GM21515 (cell line): ENCODE results near the gene TMEM178B.
"Not testable (repeated sequence)": the region's sequence is repeated elsewhere in the genome, so short reads cannot be mapped to it uniquely, and the experiment has no call there.

Source experiments
- ATAC-seq: cut with Tn5 transposase; IDR thresholded peaks from one replicate; pipeline ENCODE4 v1.9.1; 2021; ENCODE audit not compliant: unreplicated experiment

The TMEM178B gene

GRCh38 chr7:141142058-141142457 is 68.2 kb downstream of the TMEM178B start:
- ATAC-seq = no peak

- ATAC-seq = no peak
These were observed 71.2 kb downstream of the TMEM178B start for GRCh38 chr7:141144921-141145629.

DNA sequence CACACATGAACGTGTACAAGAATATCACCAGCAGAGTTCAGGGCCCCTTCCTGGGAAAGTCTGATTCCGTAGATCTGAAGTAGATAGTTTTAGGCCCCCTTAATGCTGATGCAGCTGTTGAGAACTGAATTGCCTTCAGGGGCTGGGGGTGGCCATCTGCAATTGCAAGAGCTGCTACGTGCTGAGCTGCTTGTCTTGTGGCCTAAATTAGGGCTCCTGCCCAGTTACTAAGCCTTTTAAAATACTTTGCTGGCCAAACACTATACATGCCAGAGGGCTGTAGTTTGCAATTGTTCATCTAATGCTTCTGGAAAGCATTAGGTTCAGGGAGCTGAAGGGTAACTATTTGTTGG is 71.7 kb downstream of the TMEM178B start:
- no peak for ATAC-seq

GRCh38 chr7:141147482-141147881 is 73.6 kb downstream of the TMEM178B start:
- ATAC-seq = no peak

DNA sequence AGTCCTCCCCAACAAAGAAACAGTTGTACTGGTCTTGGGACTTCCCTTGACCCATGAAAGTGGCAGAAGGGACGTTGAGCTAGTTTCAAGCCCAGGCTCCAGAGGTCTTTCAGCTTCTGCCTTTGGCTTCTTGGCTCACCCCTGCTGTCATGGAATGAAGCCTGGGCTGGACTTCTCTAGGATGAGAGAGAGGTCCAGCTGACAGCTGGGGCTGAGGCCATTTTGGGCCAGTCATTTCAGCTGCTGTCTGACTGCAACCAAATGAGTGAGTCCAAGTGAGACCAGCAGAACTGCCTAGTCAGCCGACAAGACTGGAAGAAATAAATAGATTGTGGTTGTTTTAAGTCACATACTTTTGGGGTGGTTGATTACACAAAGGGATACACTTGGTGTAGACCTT is 76.6 kb downstream of the TMEM178B start:
- no peak for ATAC-seq

DNA sequence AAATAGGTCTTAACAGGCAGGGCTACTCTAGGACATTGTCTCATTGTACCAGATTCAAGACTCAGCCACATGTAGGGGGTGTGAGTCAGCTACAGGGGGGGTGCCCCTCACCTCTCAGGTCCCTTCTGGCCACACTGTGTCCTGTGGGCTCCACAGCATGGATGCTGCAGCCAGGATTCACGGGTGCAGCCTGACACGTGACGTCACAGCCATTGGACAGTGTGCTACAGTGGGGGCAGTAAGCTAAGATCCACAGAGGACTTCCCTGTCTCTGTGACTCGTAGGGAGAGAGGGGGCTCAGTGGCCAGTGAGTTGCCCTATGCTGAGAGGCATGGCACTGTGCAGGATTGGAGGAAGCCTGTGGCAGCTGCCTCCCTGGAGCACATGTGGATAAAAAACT is 77.9 kb downstream of the TMEM178B start:
- no peak for ATAC-seq

DNA sequence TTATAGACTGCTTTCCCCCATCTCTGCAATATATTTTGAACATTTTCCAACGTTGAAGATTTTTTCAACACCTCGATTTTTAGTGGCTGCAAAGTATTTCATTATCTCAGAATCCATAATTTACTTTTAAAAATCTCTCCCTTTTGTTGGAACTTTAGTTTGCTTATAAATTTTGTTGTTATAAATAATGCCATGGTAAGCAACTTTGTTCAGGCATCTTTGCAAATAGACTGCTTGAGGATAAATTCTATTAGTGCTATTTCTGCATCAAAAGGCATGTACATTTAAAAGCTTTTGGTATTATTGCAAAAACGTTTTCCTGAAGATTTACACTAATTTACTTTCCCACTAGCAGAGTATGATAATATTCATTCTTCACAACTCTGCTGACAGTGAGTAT is 79.4 kb downstream of the TMEM178B start:
- no peak for ATAC-seq

- ATAC-seq = no peak
These were observed 80.4 kb downstream of the TMEM178B start for GRCh38 chr7:141154131-141154732.

DNA sequence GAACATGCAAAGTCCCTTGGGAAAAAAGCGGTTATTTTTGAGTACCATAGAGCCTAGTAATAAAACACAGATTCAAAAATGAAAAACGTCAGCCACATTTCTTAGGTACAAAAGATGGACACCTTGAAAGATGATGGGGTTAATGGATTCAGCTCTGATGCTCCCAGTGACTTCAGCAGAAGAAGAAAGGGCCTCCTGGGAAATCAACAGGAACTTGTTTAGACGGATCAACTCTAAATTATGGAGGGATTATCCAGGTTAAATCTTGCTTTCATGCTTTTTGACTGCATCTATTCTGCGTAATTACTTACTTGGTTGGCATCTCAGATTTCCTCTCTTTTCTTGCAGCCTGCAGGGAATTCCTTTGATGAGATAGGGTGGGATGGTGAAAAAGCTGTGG is 82.5 kb downstream of the TMEM178B start:
- ATAC-seq = no peak

- no peak for ATAC-seq
These were observed 83.4 kb downstream of the TMEM178B start for GRCh38 chr7:141157138-141157765.

DNA sequence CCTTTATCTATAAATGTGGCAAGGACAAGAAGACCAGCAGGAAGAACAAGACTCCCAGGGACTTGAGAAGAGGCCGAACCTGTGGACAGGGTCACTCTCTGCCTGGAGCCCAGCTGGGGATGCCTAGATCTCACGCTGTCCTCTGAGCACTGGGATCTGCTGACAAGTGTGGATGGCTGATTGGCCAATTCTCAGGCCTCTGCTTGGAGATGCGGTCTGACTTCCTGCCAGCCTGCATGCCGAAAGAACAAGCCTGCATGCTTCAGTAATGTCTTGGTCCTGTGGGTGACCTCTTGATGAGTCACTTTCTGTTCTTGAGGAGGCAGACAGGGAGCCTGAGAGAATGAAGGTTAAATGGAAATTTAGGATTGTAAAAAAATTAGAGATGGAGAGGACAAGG is 84.7 kb downstream of the TMEM178B start:
- ATAC-seq = no peak

GRCh38 chr7:141160246-141160860 is 86.5 kb downstream of the TMEM178B start:
- ATAC-seq = no peak

DNA sequence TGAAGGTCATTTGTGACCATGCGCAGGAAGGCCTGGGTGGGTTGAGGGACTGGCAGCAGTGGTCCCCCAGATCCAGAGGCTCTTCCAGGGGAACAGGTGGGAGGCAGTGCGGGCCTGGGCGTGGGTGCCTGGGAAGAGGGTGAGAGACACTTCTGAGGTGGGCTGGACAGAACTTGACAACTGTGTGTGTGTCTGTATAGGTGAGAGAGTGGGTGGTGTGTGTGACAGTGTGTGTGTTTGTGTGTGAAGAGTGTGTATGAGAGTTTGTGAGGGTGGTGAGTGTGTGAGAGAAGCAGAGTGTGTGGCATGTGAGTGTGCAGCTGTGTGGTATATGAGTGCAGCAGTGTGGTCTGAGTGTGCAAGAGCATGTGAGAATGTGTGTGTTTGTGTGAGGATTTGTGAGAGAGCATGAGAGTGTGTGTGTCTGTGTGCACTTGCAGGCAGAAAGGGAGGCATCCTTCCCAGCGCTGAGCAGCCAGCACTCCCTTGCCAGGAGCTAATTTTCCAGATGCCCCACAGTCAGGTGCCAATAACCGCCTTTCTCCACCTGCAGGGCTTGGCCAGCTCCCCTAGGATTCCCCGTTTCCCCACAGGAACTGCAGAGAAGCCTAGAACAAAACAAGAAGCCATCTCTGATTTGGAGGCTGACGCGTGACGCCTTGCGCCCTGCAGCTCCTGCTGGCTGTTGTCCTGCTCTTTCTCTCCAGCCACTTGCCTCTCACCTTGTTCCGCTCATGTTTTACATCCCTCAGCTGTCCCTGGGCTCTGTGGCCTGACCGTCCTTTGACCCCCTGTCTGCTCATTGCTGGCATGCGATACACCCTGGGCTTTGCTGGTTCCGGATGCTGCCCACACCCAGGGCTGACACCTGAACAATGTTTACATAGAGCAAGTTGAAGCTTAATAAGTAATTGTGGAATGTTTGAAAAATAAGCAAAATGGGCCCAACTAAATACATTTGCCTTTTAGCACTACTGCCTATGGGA is 88.0 kb downstream of the TMEM178B start:
- ATAC-seq = no peak

DNA sequence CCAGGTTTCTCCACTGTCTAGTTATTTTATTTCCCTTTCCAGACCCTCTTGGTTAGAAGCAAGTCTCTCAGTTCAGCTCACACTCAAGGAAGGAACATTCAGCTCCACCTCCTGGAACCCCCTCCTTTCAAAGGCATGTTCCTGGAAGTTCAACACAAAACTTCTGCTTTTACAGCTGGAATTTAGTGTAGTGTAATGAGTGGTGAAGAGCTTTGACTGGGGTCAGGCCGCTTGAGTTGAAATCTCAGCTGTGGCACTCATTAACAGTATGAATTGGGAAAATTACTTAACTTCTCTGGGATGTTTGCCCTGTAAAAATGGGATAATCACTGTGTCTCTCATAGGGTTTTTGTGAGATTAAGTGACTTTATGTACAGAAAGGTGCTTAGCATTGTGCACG is 91.7 kb downstream of the TMEM178B start:
- no peak for ATAC-seq

DNA sequence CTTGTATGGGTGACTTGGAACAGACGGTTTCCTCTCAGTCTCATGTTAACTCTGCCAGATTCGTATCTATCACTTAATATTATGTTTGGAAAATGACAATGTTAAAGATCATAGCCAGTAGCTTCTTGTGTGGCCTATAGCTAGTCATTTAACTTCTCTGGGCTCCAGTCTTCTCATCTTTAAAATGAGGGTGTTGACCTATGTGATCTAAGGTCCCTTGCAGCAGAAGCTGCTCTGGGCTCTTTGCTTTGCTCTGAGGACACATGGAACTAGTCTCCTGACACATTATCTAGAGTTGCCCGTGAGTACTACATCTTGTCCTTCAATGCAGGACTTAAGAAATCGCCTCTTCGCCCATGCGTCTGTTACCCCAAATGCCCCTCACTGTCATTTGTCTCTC is 93.1 kb downstream of the TMEM178B start:
- no peak for ATAC-seq

GRCh38 chr7:141167381-141167964 is 93.6 kb downstream of the TMEM178B start:
- ATAC-seq = no peak

GRCh38 chr7:141169157-141169556 is 95.3 kb downstream of the TMEM178B start:
- ATAC-seq = not testable (repeated sequence)

DNA sequence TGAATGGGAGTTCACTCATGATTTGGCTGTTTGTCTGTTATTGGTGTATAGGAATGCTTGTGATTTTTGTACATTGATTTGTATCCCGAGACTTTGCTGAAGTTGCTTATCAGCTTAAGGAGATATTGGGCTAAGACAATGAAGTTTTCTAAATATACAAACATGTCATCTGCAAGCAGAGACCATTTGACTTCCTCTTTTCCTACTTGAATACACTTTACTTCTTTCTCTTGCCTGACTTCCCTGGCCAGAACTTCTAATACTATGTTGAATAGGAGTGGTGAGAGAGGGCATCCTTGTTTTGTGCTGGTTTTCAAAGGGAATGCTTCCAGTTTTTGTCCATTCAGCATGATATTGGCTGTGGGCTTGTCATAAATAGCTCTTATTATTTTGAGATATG is 101.9 kb downstream of the TMEM178B start:
- not testable (repeated sequence) for ATAC-seq

DNA sequence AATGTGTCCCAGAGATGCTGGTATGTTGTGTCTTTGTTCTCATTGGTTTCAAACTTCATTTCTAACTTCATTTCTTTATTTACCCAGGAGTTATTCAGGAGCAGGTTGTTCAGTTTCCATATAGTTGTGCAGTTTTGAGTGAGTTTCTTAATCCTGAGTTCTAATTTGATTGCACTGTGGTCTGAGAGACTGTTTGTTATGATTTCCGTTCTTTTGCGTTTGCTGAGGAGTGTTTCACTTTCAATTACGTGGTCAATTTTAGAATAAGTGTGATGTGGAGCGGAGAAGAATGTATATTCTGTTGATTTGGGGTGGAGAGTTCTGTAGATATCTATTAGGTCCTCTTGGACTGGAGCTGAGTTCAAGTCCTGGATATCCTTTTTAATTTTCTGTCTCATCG is 103.3 kb downstream of the TMEM178B start:
- ATAC-seq = not testable (repeated sequence)

GRCh38 chr7:141178486-141179135 is 104.7 kb downstream of the TMEM178B start:
- ATAC-seq = no peak
